OCI-LY7 (cell line): ENCODE measurements around the gene R3HDML.

Experiments used
- CTCF ChIP-seq: fragments of 200-600 bp; sonication (generic); conservative IDR thresholded peaks from 2 replicates; pipeline ENCODE4 v1.5.1; 2014; ENCODE audit warnings: mild to moderate bottlenecking, antibody characterized with exemption, low read length, moderate library complexity, mixed read lengths
- EZH2phosphoT487 ChIP-seq: fragments of 200-600 bp; sonication (generic); IDR thresholded peaks from 2 replicates; pipeline ENCODE4 v1.6.1; 2018; ENCODE audit warnings: low read depth, borderline replicate concordance, mild to moderate bottlenecking, mixed run types, antibody characterized with exemption, low read length, moderate library complexity, mixed read lengths

DNA sequence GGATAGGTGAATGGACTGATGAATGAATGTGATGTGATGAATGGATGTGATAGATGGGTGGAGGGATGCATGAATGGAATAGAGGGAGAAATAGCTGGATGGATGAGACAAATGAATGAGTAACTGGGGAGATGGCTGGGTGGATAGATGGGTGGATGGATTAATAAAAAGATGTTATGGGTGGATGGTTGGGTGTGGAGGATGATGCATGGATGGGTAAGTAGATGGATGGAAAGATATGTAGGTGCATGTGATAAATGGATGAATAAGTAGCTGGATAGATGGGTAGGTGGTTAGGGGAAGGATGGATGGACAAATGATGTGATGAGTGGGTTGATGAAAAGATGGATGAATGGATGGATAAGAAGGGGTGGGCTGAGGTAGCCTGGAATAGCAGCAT lies 23.4 kb downstream of the R3HDML start:
- TF ChIP-seq CTCF (no peak), EZH2phosphoT487 (no peak)
